GM12878 (cell line): ENCODE results near the gene COL4A2. TPM values are rescaled to one million over a fixed set of nuclear protein-coding genes. Genes with fewer than 3 reads are reported as not detected.

Source experiments
- ATAC-seq: fragments of 200-7000 bp; cut with Tn5 transposase; 3 replicates; pipeline ENCODE4 v1.9.1; 2020; ENCODE audit warnings: mild to moderate bottlenecking, moderate library complexity
- BruUV-seq: library from RNA; stranded (reverse); fragments of 400-500 nt; replicated peaks from 2 replicates; lab custom pipeline; 2021; lab: Mats Ljungman, UMichigan
- CTCF ChIA-PET: fragments of 300-600 bp; sonication (Branson Sonifier 250); formaldehyde crosslinking; extraction: SDS; loops from one replicate; lab custom pipeline; 2021; ENCODE audit warnings: inconsistent platforms; lab: Yijun Ruan, JAX
- POLR2A ChIA-PET: fragments of 350-600 bp; formaldehyde crosslinking; extraction: SDS; loops from one replicate; lab custom pipeline; 2021; ENCODE audit warnings: inconsistent platforms; lab: Charles Lee
- RAD21 ChIA-PET: fragments of 300-600 bp; sonication (Branson Sonifier 250); formaldehyde crosslinking; loops from one replicate; lab custom pipeline; 2023; ENCODE audit warnings: antibody characterized with exemption; ENCODE audit not compliant: unreplicated experiment; lab: Charles Lee
- SMC1A ChIA-PET: fragments of 300-600 bp; sonication (Branson Sonifier 250); formaldehyde crosslinking; loops from one replicate; lab custom pipeline; 2023; ENCODE audit not compliant: unreplicated experiment, uncharacterized antibody; lab: Charles Lee
- DNase-seq: peaks from one replicate; pipeline ENCODE4 v3.0.0-alpha.2; 2011; ENCODE audit warnings: low read depth, low spot score
- FAIRE-seq: peaks from 3 replicates; lab custom pipeline; 2011; peaks lifted over from hg19 to GRCh38; lab: Jason Lieb, UNC
- H2AFZ ChIP-seq: 2 replicates; pipeline ENCODE4 v1.6.0; 2011; ENCODE audit warnings: low read depth, low read length, control low read depth; ENCODE audit not compliant: control insufficient read depth
- H3K27ac ChIP-seq: 2 replicates; pipeline ENCODE4 v1.5.1; 2011; ENCODE audit warnings: control low read depth; ENCODE audit not compliant: control insufficient read depth, insufficient read depth
- H3K27me3 ChIP-seq, 2 experiments: replicated peaks in 1 of 2; 2 replicates each; pipeline versions ENCODE4 v1.6.0 to v1.6.1; 2011; ENCODE audit warnings: low read length in 1 of 2; ENCODE audit not compliant: control insufficient read depth in 2 of 2, insufficient read depth in 2 of 2
- H3K36me3 ChIP-seq, 2 experiments: 2 replicates each; pipeline ENCODE4 v1.5.1; 2011; ENCODE audit warnings: low read length in 1 of 2; ENCODE audit not compliant: control insufficient read depth in 2 of 2, insufficient read depth in 2 of 2
- H3K4me1 ChIP-seq: 2 replicates; pipeline ENCODE4 v1.6.1; 2011; ENCODE audit warnings: mild to moderate bottlenecking, low read length, moderate library complexity, mixed read lengths; ENCODE audit not compliant: control insufficient read depth, insufficient read depth
- H3K4me2 ChIP-seq: 2 replicates; pipeline ENCODE4 v1.6.0; 2011; ENCODE audit warnings: control low read depth; ENCODE audit not compliant: control insufficient read depth, insufficient read depth
- H3K4me3 ChIP-seq: fragments of 200-600 bp; sonication (generic); 2 replicates; pipeline ENCODE4 v1.5.1; 2016
- H3K79me2 ChIP-seq: 2 replicates; pipeline ENCODE4 v1.6.0; 2011; ENCODE audit warnings: low read length; ENCODE audit not compliant: control insufficient read depth, insufficient read depth
- H3K9ac ChIP-seq: 2 replicates; pipeline ENCODE4 v1.8.0; 2011; ENCODE audit warnings: low read length, control low read depth, mixed read lengths; ENCODE audit not compliant: control insufficient read depth, insufficient read depth
- H3K9me3 ChIP-seq: replicated peaks from 3 replicates; pipeline ENCODE4 v1.5.1; 2011; ENCODE audit warnings: mild to moderate bottlenecking, low read length; ENCODE audit not compliant: control insufficient read depth, insufficient read depth
- H4K20me1 ChIP-seq: 2 replicates; pipeline ENCODE4 v1.6.0; 2011; ENCODE audit not compliant: control insufficient read depth, insufficient read depth
- ASH2L ChIP-seq: fragments of 300-600, 200-600 bp; sonication (generic); IDR thresholded peaks from 2 replicates; pipeline ENCODE4 v1.6.1; 2017; ENCODE audit warnings: low read depth, mild to moderate bottlenecking, borderline replicate concordance
- CBFB ChIP-seq: IDR thresholded peaks from 2 replicates; pipeline ENCODE4 v1.6.1; 2016; ENCODE audit warnings: antibody characterized with exemption, low read depth
- CHD1 ChIP-seq: IDR thresholded peaks from 2 replicates; pipeline ENCODE4 v1.6.1; 2012; ENCODE audit warnings: low read depth, low read length, improper control_type of control experiment
- HDAC6 ChIP-seq: fragments of 200-600 bp; sonication (generic); IDR thresholded peaks from one replicate; pipeline ENCODE4 v1.8.0; 2017; ENCODE audit warnings: antibody characterized with exemption; ENCODE audit not compliant: unreplicated experiment
- KLF5 ChIP-seq: fragments of 450-650 bp; IDR thresholded peaks from 2 replicates; pipeline ENCODE4 v1.6.1; 2014; ENCODE audit warnings: mild to moderate bottlenecking; ENCODE audit not compliant: partially characterized antibody
- MEF2A ChIP-seq: IDR thresholded peaks from 2 replicates; pipeline ENCODE4 v1.6.1; 2011; ENCODE audit warnings: low read depth, mild to moderate bottlenecking, low read length, moderate library complexity; ENCODE audit not compliant: insufficient read depth
- MEF2B ChIP-seq: fragments of 450-650 bp; IDR thresholded peaks from 2 replicates; pipeline ENCODE4 v1.6.1; 2018; ENCODE audit warnings: mild to moderate bottlenecking, moderate library complexity; ENCODE audit not compliant: partially characterized antibody, poor library complexity, severe bottlenecking
- NFYB ChIP-seq: IDR thresholded peaks from 2 replicates; pipeline ENCODE4 v1.6.1; 2011; ENCODE audit warnings: low read depth, mild to moderate bottlenecking, low read length, improper control_type of control experiment, moderate library complexity; ENCODE audit not compliant: insufficient read depth
- RCOR1 ChIP-seq: conservative IDR thresholded peaks from 2 replicates; pipeline ENCODE4 v1.6.1; 2012; ENCODE audit warnings: low read depth, low read length, improper control_type of control experiment
- RELA ChIP-seq: fragments of 450-650 bp; IDR thresholded peaks from 2 replicates; pipeline ENCODE4 v1.8.0; 2014; ENCODE audit warnings: borderline replicate concordance; ENCODE audit not compliant: partially characterized antibody
- SIX5 ChIP-seq: IDR thresholded peaks from 2 replicates; pipeline ENCODE4 v1.6.1; 2011; ENCODE audit warnings: mild to moderate bottlenecking, low read depth, low read length, moderate library complexity; ENCODE audit not compliant: severe bottlenecking
- SRF ChIP-seq, 2 experiments: IDR thresholded peaks; 2 replicates each; pipeline ENCODE4 v1.6.1; 2011; ENCODE audit warnings: low read depth in 2 of 2, low read length in 2 of 2, mild to moderate bottlenecking in 1 of 2, moderate library complexity in 1 of 2
- SUZ12 ChIP-seq: fragments of 200-600 bp; sonication (generic); IDR thresholded peaks from one replicate; pipeline ENCODE4 v1.6.1; 2018; ENCODE audit warnings: antibody characterized with exemption, mild to moderate bottlenecking; ENCODE audit not compliant: unreplicated experiment
- ZNF217 ChIP-seq: fragments of 450-650 bp; IDR thresholded peaks from 2 replicates; pipeline ENCODE4 v1.6.1; 2017; ENCODE audit warnings: antibody characterized with exemption, mild to moderate bottlenecking
- ZSCAN29 ChIP-seq: fragments of 450-650 bp; IDR thresholded peaks from 2 replicates; pipeline ENCODE4 v1.6.1; 2017; ENCODE audit warnings: mild to moderate bottlenecking, moderate library complexity
- WGBS: methylation state at CpG from one replicate; pipeline ENCODE4 v1.1.6; 2016; ENCODE audit warnings: low lambda C conversion rate; ENCODE audit not compliant: insufficient replicate concordance, insufficient coverage; ENCODE audit errors: missing lambda C conversion rate; 5-methylcytosine and 5-hydroxymethylcytosine counted together
- in situ Hi-C: fragments of 300-500 bp; cut with MboI; formaldehyde crosslinking; loops from 9 replicates; pipeline ENCODE4 v1.14.3; 2018; ENCODE audit warnings: mixed read lengths
- intact Hi-C: fragments of 100-400 bp; cut with micrococcal nuclease; formaldehyde crosslinking; loops from one replicate; pipeline ENCODE4 v1.14.2; 2022; ENCODE audit not compliant: unreplicated experiment
- polyA plus RNA-seq, 11 experiments: library from polyadenylated mRNA; depleted of rRNA in 4 of 11; unstranded in 6 of 11; stranded (reverse) in 5 of 11; fragments of >200 nt; fragmentation: Nextera tagmentation in 4 of 11; fragmentation: Illumina TruSeq in 1 of 11; extraction: Ambion mirVana in 4 of 11; extraction: Trizol in 1 of 11; gene quantifications; 1 replicate in 1 of 11; 2 replicates in 10 of 11; pipeline versions ENCODE4 v1.2.1 to v1.2.3, GENCODE V29; 2011 to 2016; ENCODE audit warnings: inconsistent platforms in 2 of 11, missing spikeins in 2 of 11, low read depth in 1 of 11
- total RNA-seq, 4 experiments: library from RNA; depleted of rRNA in 3 of 4; stranded (reverse); fragments of >200 nt in 3 of 4; fragmentation: Illumina TruSeq in 1 of 4; extraction: Trizol in 1 of 4; gene quantifications; 2 replicates each; pipeline versions ENCODE4 v1.2.1 to v1.2.3, GENCODE V29; 2013 to 2021
- TF ChIP-seq, protein P1 (sequence below): fragments of 450-650 bp; formaldehyde crosslinking; IDR thresholded peaks from 2 replicates; pipeline ENCODE4 v1.4.0; 2020; ENCODE audit warnings: mild to moderate bottlenecking, moderate library complexity
- TF ChIP-seq, protein P2 (sequence below): fragments of 450-650 bp; IDR thresholded peaks from 2 replicates; pipeline ENCODE4 v1.6.1; 2017; ENCODE audit warnings: mild to moderate bottlenecking

Gene COL4A2
- total and polyA plus RNA-seq, 10 of the 15 experiments (the other 5 are each of a cell fraction or from before 2014, with no cell fraction given): 0.16 to 1.6 (median 0.62) TPM; not detected in 3

DNA sequence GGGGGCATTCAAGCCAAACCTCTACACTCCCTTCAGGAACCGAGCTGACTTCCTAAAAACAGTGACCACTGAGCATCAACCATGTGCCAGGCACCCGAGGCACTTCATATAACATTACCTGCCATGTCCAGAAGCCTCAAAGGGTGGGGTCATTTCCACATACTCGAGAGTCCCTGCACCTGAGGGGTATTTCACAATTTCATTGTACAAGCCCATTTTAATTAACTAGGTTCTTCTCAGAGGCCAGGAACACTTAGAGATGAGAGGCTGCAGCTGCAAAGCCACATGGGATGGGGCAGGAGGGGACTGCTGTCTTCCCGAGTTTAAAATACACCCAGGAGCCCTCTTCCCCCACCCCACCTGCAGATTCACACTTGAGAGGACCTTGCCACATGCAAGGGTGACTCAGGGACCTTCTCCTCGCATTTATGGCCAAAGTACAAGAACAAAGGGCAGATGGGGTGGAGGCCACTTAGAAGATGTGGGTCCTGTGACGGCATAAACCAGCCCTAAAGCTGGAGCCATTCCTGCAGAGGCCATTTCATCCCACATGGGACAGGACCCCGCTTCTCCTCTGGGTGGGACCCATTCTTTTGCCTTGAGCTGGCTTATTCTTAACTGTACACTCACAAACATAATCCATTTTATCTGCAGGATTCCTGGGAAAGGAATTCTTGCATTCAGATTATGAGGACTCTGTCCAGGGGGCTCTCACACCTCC lies 210.6 kb downstream of the COL4A2 start (continued):
- no peak for TF ChIP-seq SIX5
- TF ChIP-seq, protein P1, sequence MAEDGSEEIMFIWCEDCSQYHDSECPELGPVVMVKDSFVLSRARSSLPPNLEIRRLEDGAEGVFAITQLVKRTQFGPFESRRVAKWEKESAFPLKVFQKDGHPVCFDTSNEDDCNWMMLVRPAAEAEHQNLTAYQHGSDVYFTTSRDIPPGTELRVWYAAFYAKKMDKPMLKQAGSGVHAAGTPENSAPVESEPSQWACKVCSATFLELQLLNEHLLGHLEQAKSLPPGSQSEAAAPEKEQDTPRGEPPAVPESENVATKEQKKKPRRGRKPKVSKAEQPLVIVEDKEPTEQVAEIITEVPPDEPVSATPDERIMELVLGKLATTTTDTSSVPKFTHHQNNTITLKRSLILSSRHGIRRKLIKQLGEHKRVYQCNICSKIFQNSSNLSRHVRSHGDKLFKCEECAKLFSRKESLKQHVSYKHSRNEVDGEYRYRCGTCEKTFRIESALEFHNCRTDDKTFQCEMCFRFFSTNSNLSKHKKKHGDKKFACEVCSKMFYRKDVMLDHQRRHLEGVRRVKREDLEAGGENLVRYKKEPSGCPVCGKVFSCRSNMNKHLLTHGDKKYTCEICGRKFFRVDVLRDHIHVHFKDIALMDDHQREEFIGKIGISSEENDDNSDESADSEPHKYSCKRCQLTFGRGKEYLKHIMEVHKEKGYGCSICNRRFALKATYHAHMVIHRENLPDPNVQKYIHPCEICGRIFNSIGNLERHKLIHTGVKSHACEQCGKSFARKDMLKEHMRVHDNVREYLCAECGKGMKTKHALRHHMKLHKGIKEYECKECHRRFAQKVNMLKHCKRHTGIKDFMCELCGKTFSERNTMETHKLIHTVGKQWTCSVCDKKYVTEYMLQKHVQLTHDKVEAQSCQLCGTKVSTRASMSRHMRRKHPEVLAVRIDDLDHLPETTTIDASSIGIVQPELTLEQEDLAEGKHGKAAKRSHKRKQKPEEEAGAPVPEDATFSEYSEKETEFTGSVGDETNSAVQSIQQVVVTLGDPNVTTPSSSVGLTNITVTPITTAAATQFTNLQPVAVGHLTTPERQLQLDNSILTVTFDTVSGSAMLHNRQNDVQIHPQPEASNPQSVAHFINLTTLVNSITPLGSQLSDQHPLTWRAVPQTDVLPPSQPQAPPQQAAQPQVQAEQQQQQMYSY (CRISPR knock-in tag): no peak
- TF ChIP-seq ASH2L: no peak
- TF ChIP-seq NFYB: no peak
- no peak for TF ChIP-seq MEF2A
- no peak for TF ChIP-seq HDAC6
- TF ChIP-seq RCOR1: no peak
- TF ChIP-seq RELA: no peak
- no peak for TF ChIP-seq CHD1

DNA sequence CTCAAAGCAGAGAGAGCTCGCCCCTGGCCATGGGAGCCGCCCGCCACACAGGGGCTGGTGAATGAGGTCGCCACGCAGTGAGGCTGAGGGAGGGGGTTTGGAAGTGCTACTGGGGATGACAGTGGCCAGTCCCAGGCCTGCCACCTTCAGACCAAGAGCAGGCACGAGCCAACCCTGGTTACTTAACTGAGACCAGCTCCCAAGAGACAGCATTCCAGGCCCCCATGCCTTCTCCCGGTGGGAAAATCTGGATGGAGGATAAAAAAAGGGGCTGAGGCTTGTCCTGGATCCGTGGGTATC lies 211.1 kb downstream of the COL4A2 start:
- Histone ChIP-seq H3K27me3 (no peaks in the 10 kb centered on the region), H3K4me1 (peaks cover 4% of the 10 kb centered on the region; the same call in 1 of the 2 replicates), H3K27ac (no peak overlapping the region), H2AFZ (no peak overlapping the region), H3K4me2 (no peak overlapping the region), H3K4me3 (no peak overlapping the region), H4K20me1 (peaks cover 3% of the 10 kb centered on the region; the same call in 1 of the 2 replicates), H3K36me3 (peaks cover under 1 to 2% of the 10 kb centered on the region in 2 experiments; a peak in 2 of 4 replicates), H3K9me3 (no peaks in the 10 kb centered on the region), H3K79me2 (no peaks in the 10 kb centered on the region), H3K9ac (no peak overlapping the region)
- SMC1A ChIA-PET: interaction anchor here (1.0 kb wide), 1 partner anchor 62 kb away, joined by 3 read pairs; no protein-coding TSS in a partner anchor
- WGBS: 9% methylated on average over 8 of the region's 8 CpGs
- DNase-seq: no peak
- no peak for FAIRE-seq
- no TSS peak for BruUV-seq
- ATAC-seq: no peak
- intact Hi-C loops (no loop called here), in situ Hi-C loops (no loop called here)
- RAD21 ChIA-PET: no interaction called here
- CTCF ChIA-PET: interaction anchor here (1.8 kb wide), 1 partner anchor 62 kb away, joined by 9 read pairs; no protein-coding TSS in a partner anchor
- POLR2A ChIA-PET: no interaction called here
- no peak for TF ChIP-seq ZNF217
- no peak for TF ChIP-seq SRF (IDR thresholded peaks at IDR 0.05; ENCODE audit: low read depth in 2 of 2, low read length in 2 of 2)
- TF ChIP-seq MEF2B: no peak
- TF ChIP-seq, protein P2, sequence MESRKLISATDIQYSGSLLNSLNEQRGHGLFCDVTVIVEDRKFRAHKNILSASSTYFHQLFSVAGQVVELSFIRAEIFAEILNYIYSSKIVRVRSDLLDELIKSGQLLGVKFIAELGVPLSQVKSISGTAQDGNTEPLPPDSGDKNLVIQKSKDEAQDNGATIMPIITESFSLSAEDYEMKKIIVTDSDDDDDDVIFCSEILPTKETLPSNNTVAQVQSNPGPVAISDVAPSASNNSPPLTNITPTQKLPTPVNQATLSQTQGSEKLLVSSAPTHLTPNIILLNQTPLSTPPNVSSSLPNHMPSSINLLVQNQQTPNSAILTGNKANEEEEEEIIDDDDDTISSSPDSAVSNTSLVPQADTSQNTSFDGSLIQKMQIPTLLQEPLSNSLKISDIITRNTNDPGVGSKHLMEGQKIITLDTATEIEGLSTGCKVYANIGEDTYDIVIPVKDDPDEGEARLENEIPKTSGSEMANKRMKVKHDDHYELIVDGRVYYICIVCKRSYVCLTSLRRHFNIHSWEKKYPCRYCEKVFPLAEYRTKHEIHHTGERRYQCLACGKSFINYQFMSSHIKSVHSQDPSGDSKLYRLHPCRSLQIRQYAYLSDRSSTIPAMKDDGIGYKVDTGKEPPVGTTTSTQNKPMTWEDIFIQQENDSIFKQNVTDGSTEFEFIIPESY: no peak
- no peak for TF ChIP-seq CBFB
- no peak for TF ChIP-seq KLF5
- no peak for TF ChIP-seq ZSCAN29
- no peak for TF ChIP-seq SUZ12
